ENCODE data around the gene CHMP2A.

CHMP2A gene

GRCh38 chr19:58563034-58563573, 8.2 kb upstream of the CHMP2A start:
- TF ChIP-seq ZNF24 (tag by site-specific recombination; IDR thresholded peaks at IDR 0.05) = no peak
- TF ChIP-seq ZNF155 (tag by site-specific recombination; IDR thresholded peaks at IDR 0.05) = no peak
- TF ChIP-seq ZNF560 (tag by site-specific recombination; IDR thresholded peaks at IDR 0.05; ENCODE audit: borderline replicate concordance) = no peak
- no peak for TF ChIP-seq ZNF561 (tag by site-specific recombination; IDR thresholded peaks at IDR 0.05; ENCODE audit: borderline replicate concordance)
- TF ChIP-seq ZNF704 (tag by site-specific recombination; IDR thresholded peaks at IDR 0.05) = no peak
- no peak for TF ChIP-seq MZF1 (tag by site-specific recombination; IDR thresholded peaks at IDR 0.05; ENCODE audit: borderline replicate concordance)
- TF ChIP-seq ZNF549 (tag by site-specific recombination; IDR thresholded peaks at IDR 0.05) = no peak
- no peak for TF ChIP-seq ZBTB20 (tag by site-specific recombination; IDR thresholded peaks at IDR 0.05)
- no peak for TF ChIP-seq SCRT2 (tag by site-specific recombination; IDR thresholded peaks at IDR 0.05)
- no peak for TF ChIP-seq ZBTB6 (tag by site-specific recombination; IDR thresholded peaks at IDR 0.05)
- no peak overlapping the region for H3K27ac ChIP-seq (ENCODE audit: extremely low read depth, low read depth, low read length)
- H3K9me3 ChIP-seq (ENCODE audit: control insufficient read depth, insufficient read depth, low read depth, low read length) = no peaks in the 10 kb centered on the region
- peaks cover 7 to 34% of the 10 kb centered on the region in 2 experiments; a peak in 2 of 3 replicates for H3K36me3 ChIP-seq (ENCODE audit: control insufficient read depth in 2 of 2, insufficient read depth in 1 of 2, low read length in 2 of 2)
- CTCF ChIA-PET = interaction anchor here (2.0 kb wide), 1 partner anchor 44 kb away, joined by 5 read pairs; the partner anchor contains the start of gene ZBTB45
- H3K4me3 ChIP-seq (ENCODE audit: low read depth, low read length) = peak overlapping the region; percentile 21
- H3K4me1 ChIP-seq (ENCODE audit: control insufficient read depth, insufficient read depth, low read length) = peaks cover 6% of the 10 kb centered on the region; the same call in 1 of the 2 replicates
- POLR2A ChIA-PET = interaction anchor here (0.7 to 3.6 kb wide), 6 partner anchors 9 to 19 kb away, joined by 3 to 19 read pairs (median 16); partner anchors contain the start of genes MZF1 and TRIM28

- H3K4me1 ChIP-seq (ENCODE audit: control insufficient read depth, insufficient read depth, low read length) = peaks cover 6% of the 10 kb centered on the region; the same call in 1 of the 2 replicates
- no peak overlapping the region; the same call in 1 of the 2 replicates for H3K27ac ChIP-seq (ENCODE audit: extremely low read depth, low read depth, low read length)
- peaks cover 7 to 32% of the 10 kb centered on the region in 2 experiments; a peak in 2 of 3 replicates for H3K36me3 ChIP-seq (ENCODE audit: control insufficient read depth in 2 of 2, insufficient read depth in 1 of 2, low read length in 2 of 2)
- H3K4me3 ChIP-seq (ENCODE audit: low read depth, low read length) = peak overlapping the region; percentile 21
- ChIA-PET CTCF (interaction anchor here (0.6 to 2.0 kb wide), 2 partner anchors 42 to 43 kb away, joined by 3 to 5 read pairs; partner anchors contain the start of gene ZBTB45), POLR2A (interaction anchor here (2.1 to 3.6 kb wide), 6 partner anchors 9 to 43 kb away, joined by 4 to 19 read pairs (median 16); partner anchors contain the start of genes MZF1, TRIM28 and ZBTB45)
- no peaks in the 10 kb centered on the region for H3K9me3 ChIP-seq (ENCODE audit: control insufficient read depth, insufficient read depth, low read depth, low read length)
- TF ChIP-seq ZNF350 (tag by site-specific recombination; IDR thresholded peaks at IDR 0.05) (no peak), PBX3 (CRISPR knock-in tag; IDR thresholded peaks at IDR 0.05) (peak; percentile 53; the same call in 1 of the 2 replicates), ZNF449 (tag by site-specific recombination; IDR thresholded peaks at IDR 0.05) (peak; percentile 59; the same call in 1 of the 2 replicates), ZNF366 (tag by site-specific recombination; conservative IDR thresholded peaks at IDR 0.05) (no peak), HOXC10 (CRISPR knock-in tag; IDR thresholded peaks at IDR 0.05) (0 out of 2 replicates have a peak, but pooled peaks have one; percentile 23), RBAK (tag by site-specific recombination; IDR thresholded peaks at IDR 0.05) (no peak)
Observed at GRCh38 chr19:58562122-58563033, 7.5 kb upstream of the CHMP2A start.
